Dendritic cell treated with granulocyte-macrophage colony-stimulating factor and Interleukin-4, amounts not matched to agents 40 ng/mL and 50 ng/mL, for 4 days (primary cell): ENCODE measurements around the gene RSPH4A.

Experiments used
- H3K27ac Mint-ChIP-seq: one replicate; pipeline ENCODE4 v1.8.0; 2022; ENCODE audit warnings: mild to moderate bottlenecking, mixed read lengths
- H3K27me3 Mint-ChIP-seq: one replicate; pipeline ENCODE4 v1.8.0; 2022; ENCODE audit warnings: mild to moderate bottlenecking, mixed read lengths
- H3K36me3 Mint-ChIP-seq: one replicate; pipeline ENCODE4 v1.8.0; 2022; ENCODE audit warnings: low read depth, mixed read lengths
- H3K4me1 Mint-ChIP-seq: one replicate; pipeline ENCODE4 v1.8.0; 2022; ENCODE audit warnings: low read depth, mixed read lengths
- H3K4me3 Mint-ChIP-seq: one replicate; pipeline ENCODE4 v1.8.0; 2022; ENCODE audit warnings: mild to moderate bottlenecking, moderate library complexity, mixed read lengths
- H3K9me3 Mint-ChIP-seq: one replicate; pipeline ENCODE4 v1.8.0; 2022; ENCODE audit warnings: mixed read lengths
- intact Hi-C: fragments of 100-400 bp; cut with micrococcal nuclease; formaldehyde crosslinking; loops from one replicate; pipeline ENCODE4 v1.15.0; 2022

Gene RSPH4A

DNA sequence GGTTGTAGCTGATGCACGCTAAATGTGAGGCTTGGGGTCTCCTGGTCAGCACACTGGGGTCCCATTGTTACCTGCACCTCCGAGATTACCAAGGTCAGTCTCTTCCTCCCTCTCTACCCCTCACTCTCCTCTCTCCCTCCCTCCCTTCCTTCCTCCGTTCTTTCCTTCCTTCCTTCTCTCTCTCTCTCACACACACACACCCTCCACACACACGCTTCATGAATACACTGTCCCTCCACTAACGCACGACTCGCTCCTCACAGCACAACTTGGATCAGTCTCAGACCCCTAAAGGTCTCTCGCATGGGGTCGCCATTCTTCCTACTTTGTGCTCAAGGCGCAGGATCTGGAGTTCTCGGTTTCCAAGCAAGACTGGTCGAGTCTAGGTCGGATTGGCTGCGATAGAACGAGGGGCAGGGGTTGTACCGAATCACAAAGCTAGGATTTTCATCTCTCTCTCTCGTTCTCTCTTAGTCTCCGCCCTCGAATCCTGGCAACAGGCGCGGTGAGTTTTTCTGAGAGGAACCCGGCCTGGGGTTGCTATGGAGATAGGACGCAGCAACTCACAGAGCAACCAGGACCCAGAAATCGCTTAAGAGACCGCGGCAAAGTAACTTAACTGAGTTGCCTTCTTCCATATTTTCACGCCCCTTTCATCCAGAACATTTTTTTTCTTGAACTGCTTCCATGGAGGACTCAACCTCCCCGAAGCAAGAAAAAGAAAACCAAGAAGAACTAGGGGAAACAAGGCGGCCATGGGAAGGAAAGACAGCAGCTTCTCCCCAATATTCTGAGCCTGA lies at the start of gene RSPH4A:
TSS of gene RSPH4A (plus strand) at position 543 of the 800 bp plus-strand sequence. CDS start at position 688, 145 bp downstream.
- peak within 1 kb of the TSS; percentile 4 for H3K27ac Mint-ChIP-seq

GRCh38 chr6:116568111-116568510 lies 48.2 kb upstream of the RSPH4A start:
- Mint-ChIP-seq H3K4me3 (no peak overlapping the region), H3K9me3 (peaks cover 9% of the 10 kb centered on the region), H3K27ac (peak overlapping the region; percentile 16), H3K27me3 (peaks cover 10% of the 10 kb centered on the region), H3K36me3 (peaks cover 14% of the 10 kb centered on the region), H3K4me1 (peaks cover 41% of the 10 kb centered on the region)
- intact Hi-C loops, result no loop called here

More for the DNA sequence above, at the start of gene RSPH4A:
- intact Hi-C loops, result no loop called here
- Mint-ChIP-seq H3K36me3 (no peaks in the 10 kb centered on the region), H3K4me1 (peaks cover 12% of the 10 kb centered on the region), H3K27me3 (peaks cover 26% of the 10 kb centered on the region), H3K4me3 (peak within 1 kb of the TSS; percentile 80), H3K9me3 (no peaks in the 10 kb centered on the region)

GRCh38 chr6:116568821-116569755 lies 47.2 kb upstream of the RSPH4A start:
- Mint-ChIP-seq H3K4me3 (no peak overlapping the region), H3K9me3 (peaks cover 9% of the 10 kb centered on the region), H3K36me3 (peaks cover 16% of the 10 kb centered on the region), H3K27me3 (peaks cover 10% of the 10 kb centered on the region), H3K4me1 (peaks cover 44% of the 10 kb centered on the region), H3K27ac (peak overlapping the region; percentile 63)
- intact Hi-C loops, result no loop called here

GRCh38 chr6:116570856-116571682 lies 45.2 kb upstream of the RSPH4A start, which contains the start of gene RWDD1:
Gene RWDD1 (plus strand): TSS chr6:116571504. CDS start chr6:116571583, 79 bp downstream.
- Mint-ChIP-seq H3K4me3 (peak within 1 kb of the TSS; percentile 97), H3K27ac (peak within 1 kb of the TSS; percentile 94), H3K27me3 (no peaks in the 10 kb centered on the region), H3K36me3 (peaks cover 35% of the 10 kb centered on the region), H3K4me1 (peaks cover 45% of the 10 kb centered on the region), H3K9me3 (peaks cover 9% of the 10 kb centered on the region)
- intact Hi-C loops, result loop anchor here (2.0 to 5.0 kb wide), 2 partner anchors 96 to 292 kb away; partner anchors contain the start of genes TSPYL1 and ZUP1

- intact Hi-C loops, result loop anchor here (2.0 to 5.0 kb wide), 2 partner anchors 96 to 293 kb away; partner anchors contain the start of genes TSPYL1 and ZUP1
- Mint-ChIP-seq H3K9me3 (peaks cover 6% of the 10 kb centered on the region), H3K4me3 (peak overlapping the region; percentile 97), H3K27ac (peak overlapping the region; percentile 94), H3K4me1 (peaks cover 51% of the 10 kb centered on the region), H3K27me3 (no peaks in the 10 kb centered on the region), H3K36me3 (peaks cover 41% of the 10 kb centered on the region)
Observed at GRCh38 chr6:116571683-116572000, 44.6 kb upstream of the RSPH4A start.

GRCh38 chr6:116572162-116572561 lies 44.1 kb upstream of the RSPH4A start:
- intact Hi-C loops, result loop anchor here (5.0 kb wide), 1 partner anchor 95 kb away; the partner anchor contains the start of gene ZUP1
- Mint-ChIP-seq H3K4me3 (peak overlapping the region; percentile 97), H3K4me1 (peaks cover 56% of the 10 kb centered on the region), H3K27me3 (no peaks in the 10 kb centered on the region), H3K27ac (peak overlapping the region; percentile 94), H3K36me3 (peaks cover 44% of the 10 kb centered on the region), H3K9me3 (peaks cover under 1% of the 10 kb centered on the region)

- Mint-ChIP-seq H3K36me3 (peaks cover 51% of the 10 kb centered on the region), H3K9me3 (no peaks in the 10 kb centered on the region)
Observed at GRCh38 chr6:116575227-116575626, 41.1 kb upstream of the RSPH4A start.

GRCh38 chr6:116577486-116577885 lies 38.8 kb upstream of the RSPH4A start:
- no peak overlapping the region for H3K4me3 Mint-ChIP-seq
- H3K4me1 Mint-ChIP-seq, result peaks cover 33% of the 10 kb centered on the region
- H3K9me3 Mint-ChIP-seq, result no peaks in the 10 kb centered on the region
- H3K27me3 Mint-ChIP-seq, result no peaks in the 10 kb centered on the region
- H3K27ac Mint-ChIP-seq, result no peak overlapping the region
- intact Hi-C loops, result no loop called here
- peaks cover 40% of the 10 kb centered on the region for H3K36me3 Mint-ChIP-seq

More at GRCh38 chr6:116575227-116575626, 41.1 kb upstream of the RSPH4A start:
- Mint-ChIP-seq H3K27me3 (no peaks in the 10 kb centered on the region), H3K4me3 (no peak overlapping the region), H3K4me1 (peaks cover 40% of the 10 kb centered on the region), H3K27ac (no peak overlapping the region)
- intact Hi-C loops, result no loop called here

GRCh38 chr6:116578335-116578734 lies 37.9 kb upstream of the RSPH4A start:
- Mint-ChIP-seq H3K36me3 (peaks cover 49% of the 10 kb centered on the region), H3K27me3 (no peaks in the 10 kb centered on the region), H3K9me3 (no peaks in the 10 kb centered on the region), H3K4me1 (peaks cover 27% of the 10 kb centered on the region), H3K27ac (no peak overlapping the region), H3K4me3 (no peak overlapping the region)
- intact Hi-C loops, result no loop called here

GRCh38 chr6:116579143-116579542 lies 37.1 kb upstream of the RSPH4A start:
- Mint-ChIP-seq H3K9me3 (no peaks in the 10 kb centered on the region), H3K27me3 (no peaks in the 10 kb centered on the region), H3K4me3 (no peak overlapping the region), H3K4me1 (peaks cover 24% of the 10 kb centered on the region), H3K27ac (no peak overlapping the region), H3K36me3 (peaks cover 48% of the 10 kb centered on the region)
- intact Hi-C loops, result no loop called here

DNA sequence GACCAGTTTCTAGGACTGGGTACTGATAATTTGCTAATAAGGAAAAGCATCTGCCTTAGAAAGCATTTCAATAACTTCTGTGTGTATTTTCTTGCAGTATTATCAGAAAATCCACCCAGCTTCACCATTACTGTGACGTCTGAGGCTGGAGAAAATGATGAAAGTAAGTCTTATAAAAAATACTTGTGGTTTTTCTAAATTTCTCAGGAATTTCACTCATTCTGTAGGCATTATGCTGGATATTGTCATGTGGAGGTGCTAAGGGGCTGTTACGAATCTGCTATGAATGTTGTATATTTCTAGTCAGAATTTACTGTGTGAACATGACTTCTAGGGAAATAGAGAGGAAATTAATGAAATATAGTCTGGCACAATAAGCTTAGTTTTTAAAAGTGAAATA lies 36.1 kb upstream of the RSPH4A start:
- Mint-ChIP-seq H3K36me3 (peaks cover 47% of the 10 kb centered on the region), H3K4me1 (peaks cover 18% of the 10 kb centered on the region), H3K27me3 (no peaks in the 10 kb centered on the region), H3K27ac (no peak overlapping the region), H3K4me3 (no peak overlapping the region), H3K9me3 (no peaks in the 10 kb centered on the region)
- intact Hi-C loops, result no loop called here

DNA sequence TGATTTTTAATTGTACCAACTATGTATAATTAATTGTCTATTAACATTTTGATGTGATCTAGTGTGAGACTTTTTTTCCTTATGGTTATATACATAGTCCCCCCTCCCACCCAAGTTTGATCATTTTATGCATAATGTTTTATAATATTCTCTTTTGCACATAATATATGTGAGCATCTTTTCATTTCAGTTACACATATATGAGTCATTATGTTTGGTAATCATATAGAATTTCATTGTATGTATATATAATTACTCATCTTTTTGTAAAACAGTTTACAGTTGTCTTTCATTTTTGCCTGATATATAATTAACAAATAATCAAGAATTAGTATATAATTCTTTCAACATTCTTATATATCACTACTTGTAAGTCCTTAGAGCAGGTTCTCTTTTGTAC lies 30.0 kb upstream of the RSPH4A start:
- intact Hi-C loops, result loop anchor here (5.0 kb wide), 1 partner anchor 66 kb away; no protein-coding TSS in a partner anchor
- no peak overlapping the region for H3K27ac Mint-ChIP-seq
- no peaks in the 10 kb centered on the region for H3K9me3 Mint-ChIP-seq
- peaks cover 67% of the 10 kb centered on the region for H3K36me3 Mint-ChIP-seq
- H3K27me3 Mint-ChIP-seq, result no peaks in the 10 kb centered on the region
- no peak overlapping the region for H3K4me3 Mint-ChIP-seq
- no peaks in the 10 kb centered on the region for H3K4me1 Mint-ChIP-seq

GRCh38 chr6:116586738-116587137 lies 29.5 kb upstream of the RSPH4A start:
- H3K9me3 Mint-ChIP-seq, result no peaks in the 10 kb centered on the region
- intact Hi-C loops, result loop anchor here (5.0 kb wide), 1 partner anchor 66 kb away; no protein-coding TSS in a partner anchor
- H3K4me1 Mint-ChIP-seq, result no peaks in the 10 kb centered on the region
- H3K27me3 Mint-ChIP-seq, result no peaks in the 10 kb centered on the region
- no peak overlapping the region for H3K27ac Mint-ChIP-seq
- H3K36me3 Mint-ChIP-seq, result peaks cover 72% of the 10 kb centered on the region
- H3K4me3 Mint-ChIP-seq, result no peak overlapping the region
